ENCODE data around the gene PIGL. TPM values are rescaled to one million over a fixed set of nuclear protein-coding genes. Genes with fewer than 3 reads are reported as not detected.

Gene PIGL
- total RNA-seq, 1 donor from 2014 or later, result 32.7 TPM

GRCh38 chr17:16348586-16348985, 131.6 kb downstream of the PIGL start:
- intact Hi-C loops (cut with micrococcal nuclease), result no loop called here

GRCh38 chr17:16349431-16349830, 132.4 kb downstream of the PIGL start:
- intact Hi-C loops (cut with micrococcal nuclease), result no loop called here

DNA sequence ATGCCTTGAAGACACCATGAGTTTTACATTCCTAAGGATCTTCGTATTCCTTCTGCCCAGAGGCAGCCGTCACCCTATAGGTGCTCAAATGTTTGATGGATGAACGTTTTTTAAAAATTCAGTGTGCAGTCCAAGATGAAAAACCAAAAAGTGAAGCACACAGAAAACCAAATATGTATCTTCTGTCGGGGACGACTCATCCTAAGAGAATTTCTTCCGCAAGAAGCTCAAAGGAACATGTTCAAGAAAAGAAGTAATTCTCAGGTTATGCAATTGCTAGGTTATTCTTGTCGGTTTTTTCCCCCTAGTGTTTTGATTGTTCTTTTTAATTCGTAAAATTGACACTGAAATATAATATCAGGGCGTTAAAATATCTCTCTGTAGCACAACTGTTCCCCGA, 134.8 kb downstream of the PIGL start:
- intact Hi-C loops (cut with micrococcal nuclease), result loop anchor here (2.0 kb wide), 2 partner anchors 29 to 135 kb away; partner anchors contain the start of genes PIGL and UBB

- intact Hi-C loops (cut with micrococcal nuclease), result loop anchor here (2.0 kb wide), 2 partner anchors 29 to 135 kb away; partner anchors contain the start of genes PIGL and UBB
Observed at GRCh38 chr17:16352303-16352666, 135.3 kb downstream of the PIGL start.

DNA sequence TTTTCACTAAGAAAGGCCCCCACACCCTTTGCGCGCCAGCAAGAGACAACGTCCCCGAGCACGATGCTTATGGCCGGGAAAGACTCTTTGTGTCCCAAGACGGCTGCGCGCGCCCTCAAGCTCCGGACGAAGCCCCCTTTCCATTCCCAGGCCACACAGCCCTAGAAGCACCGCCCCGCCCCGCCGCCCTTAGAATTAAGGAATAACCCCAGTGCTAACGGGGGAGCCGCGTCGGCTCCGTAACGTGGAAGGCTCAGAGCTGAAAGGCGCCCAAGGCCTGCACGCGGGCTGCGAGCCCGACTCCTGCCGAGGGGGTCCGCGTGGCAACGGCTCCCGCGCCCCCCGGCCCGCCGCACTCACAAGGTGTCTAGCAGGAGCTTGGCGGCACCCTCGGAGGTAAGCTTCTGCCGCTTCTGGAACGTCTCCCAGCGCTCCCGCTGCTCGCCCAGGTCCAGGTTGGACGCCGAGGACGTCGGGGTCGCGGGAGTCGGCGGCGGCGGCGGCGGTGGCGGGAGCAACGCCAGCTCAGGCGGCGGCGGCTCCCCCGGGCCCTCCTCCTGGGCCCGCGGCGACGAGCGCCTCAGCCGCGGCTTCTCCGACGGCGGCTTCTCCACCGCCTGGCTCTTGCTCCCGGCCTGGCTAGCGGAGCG, 135.8 kb downstream of the PIGL start:
- intact Hi-C loops (cut with micrococcal nuclease), result loop anchor here (1.0 to 2.0 kb wide), 4 partner anchors 11 to 136 kb away; partner anchors contain the start of genes PIGL and UBB

DNA sequence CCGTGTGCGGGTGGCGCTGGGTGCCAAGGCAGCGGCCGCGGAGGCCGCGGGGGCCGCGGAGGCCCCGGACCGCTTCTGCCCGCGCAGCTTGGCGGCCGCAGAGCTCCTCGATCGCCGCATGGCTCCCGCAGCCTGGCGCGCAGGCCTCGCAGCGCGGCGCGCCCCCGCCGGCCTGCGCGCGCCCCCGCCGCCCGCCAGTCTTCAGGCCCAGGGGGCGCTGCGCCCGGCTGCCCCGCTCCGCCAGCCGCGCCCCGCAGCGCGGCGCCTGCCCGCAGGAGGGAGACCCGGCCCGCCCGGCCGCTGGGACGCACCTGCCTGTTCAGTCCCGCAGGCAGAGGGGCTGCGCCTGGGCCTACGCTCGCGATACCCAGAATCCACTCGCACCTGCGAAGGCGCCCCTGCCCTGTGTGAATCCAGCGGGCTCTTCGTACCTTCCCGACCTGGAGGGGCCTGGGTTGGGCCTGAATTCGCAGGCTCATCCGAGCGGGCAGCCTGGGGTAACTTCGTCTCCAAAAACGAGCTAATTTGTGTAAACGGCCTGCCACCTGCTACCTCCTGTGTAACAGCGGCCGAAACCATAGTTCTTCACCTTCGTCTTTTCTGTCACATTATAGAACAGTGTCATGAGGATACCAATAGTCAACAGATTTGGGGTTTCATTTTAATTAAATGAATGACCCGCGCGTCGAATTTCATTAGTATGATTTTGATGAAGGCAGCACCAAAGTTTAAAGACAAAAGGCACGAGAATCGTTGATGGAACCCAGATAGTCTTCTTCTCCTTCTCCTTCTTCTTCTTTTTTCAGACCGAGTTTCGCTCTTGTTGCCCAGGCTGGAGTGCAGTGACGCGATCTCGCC, 136.5 kb downstream of the PIGL start, which contains the start of gene CENPV:
TSS of gene CENPV (minus strand) at position 153 of the 858 bp plus-strand sequence. CDS start at position 120, 33 bp downstream.
- intact Hi-C loops (cut with micrococcal nuclease), result loop anchor here (1.0 to 2.0 kb wide), 4 partner anchors 10 to 137 kb away; partner anchors contain the start of genes PIGL and UBB

GRCh38 chr17:16354585-16354984, 137.6 kb downstream of the PIGL start:
- intact Hi-C loops (cut with micrococcal nuclease), result no loop called here

- intact Hi-C loops (cut with micrococcal nuclease), result no loop called here
Observed at GRCh38 chr17:16358394-16358793, 141.4 kb downstream of the PIGL start.

DNA sequence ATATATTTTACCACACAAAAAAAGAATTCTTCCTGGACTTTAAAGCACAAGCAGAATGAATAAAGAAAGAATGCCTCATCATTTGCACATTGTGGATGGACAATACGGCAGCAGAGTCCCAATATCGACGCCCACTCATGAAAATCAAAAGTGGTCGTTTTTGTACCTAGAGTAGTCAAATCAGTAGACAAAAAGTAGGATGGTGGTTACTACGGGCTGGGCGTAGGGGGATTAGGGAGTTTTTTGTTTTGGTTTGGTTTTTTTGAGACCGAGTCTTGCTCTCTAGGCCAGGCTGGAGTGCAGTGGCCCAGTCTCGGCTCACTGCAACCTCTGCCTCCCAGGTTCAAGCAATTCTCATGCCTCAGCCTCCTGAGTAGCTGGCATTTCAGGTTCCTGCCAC, 144.9 kb downstream of the PIGL start:
- intact Hi-C loops (cut with micrococcal nuclease), result loop anchor here (2.0 to 10.0 kb wide), 3 partner anchors 19 to 337 kb away; partner anchors contain the start of gene UBB

- intact Hi-C loops (cut with micrococcal nuclease), result loop anchor here (1.0 to 10.0 kb wide), 6 partner anchors 11 to 339 kb away; partner anchors contain the start of genes CENPV, TRPV2 and UBB
Observed at GRCh38 chr17:16363749-16364536, 146.9 kb downstream of the PIGL start.

DNA sequence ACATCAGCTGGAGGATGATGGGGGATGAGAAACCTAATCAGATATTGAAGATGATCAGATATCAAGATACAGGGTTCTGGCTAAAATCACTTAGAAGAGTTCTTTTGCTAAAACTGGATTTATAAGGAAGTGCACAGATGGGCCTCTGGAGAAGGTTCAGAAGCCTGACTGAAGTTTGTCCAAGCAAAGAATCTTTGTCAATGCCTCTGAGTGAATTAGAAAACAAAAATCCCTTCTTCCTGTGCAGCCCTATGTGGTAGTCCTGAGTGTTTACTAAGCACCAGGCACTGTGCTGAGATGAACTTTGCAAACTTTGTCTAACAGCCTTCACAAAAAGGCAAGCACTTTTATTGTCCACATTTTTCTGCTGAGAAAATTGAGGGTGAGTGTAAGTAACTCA, 147.6 kb downstream of the PIGL start:
- intact Hi-C loops (cut with micrococcal nuclease), result loop anchor here (5.0 to 10.0 kb wide), 2 partner anchors 73 to 340 kb away; no protein-coding TSS in a partner anchor

DNA sequence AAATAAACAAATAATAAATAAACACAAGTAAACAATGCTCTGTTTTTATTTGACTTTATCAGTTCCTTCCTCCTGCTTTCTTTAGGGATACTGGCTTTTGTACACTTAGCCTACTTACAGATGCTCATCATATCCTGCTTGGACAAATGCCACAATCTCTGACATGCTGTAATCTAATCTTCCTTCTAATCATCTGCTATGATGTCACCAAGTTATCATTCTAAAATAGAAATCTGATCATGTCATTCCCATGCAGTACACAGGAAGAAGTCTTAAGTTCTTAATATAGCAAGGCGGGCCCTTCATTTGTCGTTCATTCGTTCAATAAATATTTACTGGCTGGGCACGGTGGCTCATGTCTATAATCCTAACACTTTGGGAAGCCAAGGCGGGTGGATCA, 154.7 kb downstream of the PIGL start:
- intact Hi-C loops (cut with micrococcal nuclease), result no loop called here

DNA sequence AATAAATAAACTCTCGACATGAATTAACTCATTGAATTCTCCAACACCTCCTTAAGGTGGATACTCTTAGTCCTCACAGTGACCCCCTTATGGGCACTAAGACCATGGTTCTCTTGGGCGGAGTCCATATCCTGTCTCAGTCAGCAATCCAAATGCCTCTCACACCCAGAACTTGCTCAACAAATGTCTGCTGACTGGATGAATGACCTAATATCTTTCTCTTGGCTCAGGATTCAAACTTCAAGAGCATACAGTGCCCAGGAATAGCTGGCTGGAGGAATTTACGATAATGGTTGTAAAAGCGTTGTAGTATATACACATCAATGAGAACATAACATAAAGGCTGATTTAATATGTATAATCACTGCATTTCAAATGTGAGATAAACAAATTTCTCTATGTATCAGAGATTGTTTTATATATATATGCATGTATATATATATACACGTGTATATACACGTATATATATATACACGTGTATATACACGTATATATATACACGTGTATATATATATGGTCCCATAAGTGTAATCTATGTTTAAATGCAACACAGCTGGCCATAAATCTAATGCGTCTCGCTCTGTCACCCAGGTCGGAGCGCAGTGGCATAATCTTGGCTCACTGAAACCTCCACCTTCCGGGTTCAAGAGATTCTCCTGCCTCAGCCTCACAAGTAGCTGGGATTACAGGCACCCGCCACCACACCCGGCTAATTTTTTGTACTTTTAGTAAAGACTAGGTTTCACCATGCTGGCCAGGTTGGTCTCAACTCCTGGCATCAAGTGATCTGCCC, 157.3 kb downstream of the PIGL start:
- intact Hi-C loops (cut with micrococcal nuclease), result no loop called here

Other genes starting within 250 kb of the PIGL start
- gene ZSWIM7, start 217.5 kb upstream of the PIGL start, total RNA-seq, result 7.7 and 9.2 TPM in 2 replicates
- 28.0 and 34.9 TPM in 2 replicates for gene TTC19, start 217.4 kb upstream of the PIGL start, total RNA-seq
- 154 TPM in 2 replicates for gene NCOR1, start 1.7 kb upstream of the PIGL start, total RNA-seq
- 13.3 and 13.5 TPM in 2 replicates for gene CENPV, start 136.3 kb downstream of the PIGL start, total RNA-seq
- 1,398 and 1,399 TPM in 2 replicates for gene UBB, start 163.9 kb downstream of the PIGL start, total RNA-seq
- gene TRPV2, start 198.4 kb downstream of the PIGL start, total RNA-seq, result 138 and 159 TPM in 2 replicates